GM23248 (cell line): ENCODE measurements around the gene SAPCD2.

Source experiments
- EZH2 ChIP-seq: fragments of 200-600 bp; sonication (generic); IDR thresholded peaks from 2 replicates; pipeline ENCODE4 v1.6.1; 2018; ENCODE audit warnings: antibody characterized with exemption, mild to moderate bottlenecking; ENCODE audit not compliant: insufficient read depth, poor library complexity, severe bottlenecking
- EZH2phosphoT487 ChIP-seq: fragments of 200-600 bp; sonication (generic); IDR thresholded peaks from 2 replicates; pipeline ENCODE4 v1.6.1; 2018; ENCODE audit warnings: antibody characterized with exemption, moderate library complexity, mild to moderate bottlenecking, low read depth; ENCODE audit not compliant: insufficient read depth

DNA sequence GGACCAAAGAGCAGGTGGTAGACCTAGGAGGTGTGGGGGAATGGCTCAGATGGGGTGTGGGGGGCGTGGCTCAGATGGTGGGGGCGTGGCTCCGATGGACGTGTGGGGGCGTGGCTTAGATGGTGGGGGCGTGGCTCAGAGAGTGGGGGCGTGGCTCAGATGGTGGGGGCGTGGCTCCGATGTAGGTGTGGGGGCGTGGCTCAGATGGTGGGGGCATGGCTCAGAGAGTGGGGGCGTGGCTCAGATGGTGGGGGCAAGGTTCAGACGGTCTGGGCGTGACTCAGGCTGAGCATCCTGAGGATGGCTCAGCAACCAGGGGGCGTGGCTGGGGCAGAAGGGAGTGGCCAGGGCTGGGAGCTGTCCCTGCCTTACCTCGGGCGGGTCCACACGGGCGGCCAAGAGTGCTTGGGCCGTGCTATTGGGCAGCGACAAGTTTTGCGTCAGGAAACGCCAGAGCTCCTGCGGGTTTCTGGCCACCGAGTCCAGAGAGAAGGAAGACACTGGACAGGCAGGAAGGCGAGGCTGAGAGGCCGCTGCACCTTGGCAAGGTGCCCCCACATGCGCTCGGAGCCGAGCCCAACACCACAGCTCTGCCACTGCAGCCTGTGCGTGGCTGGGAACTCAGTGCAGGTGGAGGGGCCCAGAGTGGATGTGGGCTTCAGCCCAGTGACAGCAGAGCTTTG, 48.2 kb downstream of the SAPCD2 start:
- TF ChIP-seq EZH2 (no peak), EZH2phosphoT487 (no peak)
